AG20443 (cell line): ENCODE data around the gene PSMC3.

Source experiments
- DNase-seq: peaks from one replicate; pipeline ENCODE4 v3.0.0; 2012; ENCODE audit warnings: low spot score, mixed read lengths

Gene PSMC3

GRCh38 chr11:47413908-47414684 lies 12.1 kb downstream of the PSMC3 start:
- DNase-seq, result peak; percentile 56

GRCh38 chr11:47413351-47413750 lies 12.9 kb downstream of the PSMC3 start:
- DNase-seq, result no peak

- peak; percentile 62 for DNase-seq
These were observed 14.1 kb downstream of the PSMC3 start for GRCh38 chr11:47411884-47412746.

- no peak for DNase-seq
These were observed 15.6 kb downstream of the PSMC3 start for GRCh38 chr11:47410370-47411264.

GRCh38 chr11:47409440-47410369 lies 16.5 kb downstream of the PSMC3 start:
- DNase-seq, result peak; percentile 50

GRCh38 chr11:47408598-47409439 lies 17.4 kb downstream of the PSMC3 start:
- DNase-seq, result peak; percentile 81

GRCh38 chr11:47407746-47408590 lies 18.3 kb downstream of the PSMC3 start, which contains the start of gene SLC39A13:
TSS of gene SLC39A13 (plus strand) at chr11:47408590. CDS start at chr11:47410095, 1,505 bp downstream.
- DNase-seq, result peak; percentile 98

- DNase-seq, result no peak
These were observed 19.1 kb downstream of the PSMC3 start for GRCh38 chr11:47406896-47407745.

- no peak for DNase-seq
These were observed 22.7 kb downstream of the PSMC3 start for GRCh38 chr11:47403571-47403970.

GRCh38 chr11:47403135-47403534 lies 23.1 kb downstream of the PSMC3 start:
- no peak for DNase-seq

GRCh38 chr11:47400768-47401279 lies 25.4 kb downstream of the PSMC3 start:
- peak; percentile 16 for DNase-seq

GRCh38 chr11:47399860-47400767 lies 26.1 kb downstream of the PSMC3 start:
- peak; percentile 53 for DNase-seq

- no peak for DNase-seq
These were observed 27.7 kb downstream of the PSMC3 start for GRCh38 chr11:47398551-47398950.

- no peak for DNase-seq
These were observed 28.2 kb downstream of the PSMC3 start for GRCh38 chr11:47398011-47398410.

- DNase-seq, result no peak
These were observed 30.3 kb downstream of the PSMC3 start for GRCh38 chr11:47396049-47396320.

GRCh38 chr11:47395223-47396048 lies 30.8 kb downstream of the PSMC3 start:
- no peak for DNase-seq
